Transverse colon (tissue), 4 donors: ENCODE results near the gene STARD3. TPM values are rescaled to one million over a fixed set of nuclear protein-coding genes. Genes with fewer than 3 reads are reported as not detected.

Experiments used
- DNase-seq: peaks from one replicate; pipeline ENCODE4 v3.0.0-alpha.2; 2019
- H3K27ac ChIP-seq, 4 donors: fragments of 200-600 bp; sonication (generic); 2 replicates each; pipeline ENCODE4 v1.5.1; 2016 to 2018; ENCODE audit warnings: inconsistent platforms in 4 of 4
- H3K27me3 ChIP-seq: fragments of 200-600 bp; sonication (generic); 2 replicates; pipeline ENCODE4 v1.5.1; 2017; ENCODE audit warnings: inconsistent platforms
- H3K36me3 ChIP-seq, 4 donors: fragments of 200-600 bp; sonication (generic); 2 replicates each; pipeline ENCODE4 v1.5.1; 2017 to 2019; ENCODE audit warnings: inconsistent platforms in 4 of 4
- H3K4me1 ChIP-seq, 4 donors: fragments of 200-600 bp; sonication (generic); 2 replicates each; pipeline ENCODE4 v1.5.1; 2017 to 2020; ENCODE audit warnings: inconsistent platforms in 4 of 4
- H3K4me3 ChIP-seq, 4 donors: fragments of 200-600 bp; sonication (generic); 1 replicate in 1 of 4; 2 replicates in 3 of 4; pipeline versions ENCODE4 v1.5.1 to v1.6.1; 2017 to 2019; ENCODE audit warnings: inconsistent platforms in 4 of 4
- H3K9me3 ChIP-seq, 2 donors: fragments of 200-600 bp; sonication (generic); 2 replicates each; pipeline ENCODE4 v1.5.1; 2017 to 2019; ENCODE audit warnings: inconsistent platforms in 2 of 2
- EP300 ChIP-seq: sonication (generic); formaldehyde crosslinking; IDR thresholded peaks from one replicate; pipeline ENCODE4 v1.6.1; 2017; ENCODE audit warnings: antibody characterized with exemption, low read depth
- POLR2A ChIP-seq: fragments of 450-650 bp; IDR thresholded peaks from one replicate; pipeline ENCODE4 v1.6.1; 2016; ENCODE audit warnings: antibody characterized with exemption, mild to moderate bottlenecking, moderate library complexity
- POLR2AphosphoS5 ChIP-seq, 3 donors: sonication (generic); formaldehyde crosslinking; IDR thresholded peaks; one replicate each; pipeline ENCODE4 v1.6.1; 2016; ENCODE audit warnings: antibody characterized with exemption in 3 of 3
- WGBS, 2 donors: methylation state at CpG; one replicate each; pipeline ENCODE4 v1.1.5; 2018; ENCODE audit warnings: low coverage in 1 of 2; 5-methylcytosine and 5-hydroxymethylcytosine counted together
- in situ Hi-C, 4 donors: fragments of 200-750 bp; cut with MboI; loops; one replicate each; pipeline versions ENCODE4 v1.15.0 to v1.15.1; 2017; ENCODE audit warnings: low sequenced_read_pairs in 3 of 4, low pct_ligation_motif_present in 1 of 4, low pct_unique_long_range_greater_than_20kb in 1 of 4
- intact Hi-C: fragments of 100-400 bp; cut with DNase I; formaldehyde crosslinking; loops from one replicate; pipeline ENCODE4 v1.15.1; 2023; ENCODE audit warnings: low total_unique reads
- total RNA-seq, 4 donors: library from RNA; depleted of rRNA; stranded (reverse); fragments of >200 nt; gene quantifications; one replicate each; pipeline ENCODE4 v1.1.0, GENCODE V29; 2016
- TF ChIP-seq, protein P1 (sequence below), 5 experiments: fragments of 200-600 bp in 3 of 5; fragments of 450-650 bp in 2 of 5; sonication (generic) in 3 of 5; IDR thresholded peaks; 1 replicate in 2 of 5; 2 replicates in 3 of 5; pipeline ENCODE4 v1.5.1; 2016 to 2017; ENCODE audit warnings: antibody characterized with exemption in 5 of 5, inconsistent platforms in 3 of 5, mild to moderate bottlenecking in 2 of 5, moderate library complexity in 1 of 5

Gene STARD3
- total RNA-seq, 4 donors from 2014 or later, result 63.5 to 193 (median 73.2) TPM

DNA sequence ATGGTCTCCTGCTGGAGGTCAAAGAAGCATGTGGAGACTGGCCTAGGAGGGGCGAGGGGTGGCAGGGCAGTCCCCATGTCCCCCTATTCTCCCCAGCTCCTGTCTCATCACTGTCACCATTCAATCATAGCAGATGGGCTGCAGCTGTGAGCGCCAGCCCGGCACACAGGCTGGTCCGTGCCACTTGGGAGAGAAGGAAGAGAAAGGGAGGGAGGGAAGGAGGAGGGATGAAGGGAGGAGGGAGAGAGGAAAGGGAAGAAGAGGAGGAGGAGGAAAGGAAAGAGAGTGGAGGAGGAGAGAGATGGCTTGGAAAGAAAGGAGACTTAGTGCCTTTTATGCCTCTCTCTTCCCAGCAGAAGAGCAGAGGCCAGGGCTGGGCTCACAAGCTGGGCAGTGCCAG is 41.6 kb upstream of the STARD3 start:
- Histone ChIP-seq H3K27me3 (peaks cover 91% of the 10 kb centered on the region), H3K36me3 (no peaks in the 10 kb centered on the region), H3K4me3 (no peak overlapping the region), H3K4me1 (peaks cover 3 to 15% (median 12%) of the 10 kb centered on the region in 4 donors), H3K9me3 (no peaks in the 10 kb centered on the region), H3K27ac (no peak overlapping the region)
- TF ChIP-seq, protein P1, sequence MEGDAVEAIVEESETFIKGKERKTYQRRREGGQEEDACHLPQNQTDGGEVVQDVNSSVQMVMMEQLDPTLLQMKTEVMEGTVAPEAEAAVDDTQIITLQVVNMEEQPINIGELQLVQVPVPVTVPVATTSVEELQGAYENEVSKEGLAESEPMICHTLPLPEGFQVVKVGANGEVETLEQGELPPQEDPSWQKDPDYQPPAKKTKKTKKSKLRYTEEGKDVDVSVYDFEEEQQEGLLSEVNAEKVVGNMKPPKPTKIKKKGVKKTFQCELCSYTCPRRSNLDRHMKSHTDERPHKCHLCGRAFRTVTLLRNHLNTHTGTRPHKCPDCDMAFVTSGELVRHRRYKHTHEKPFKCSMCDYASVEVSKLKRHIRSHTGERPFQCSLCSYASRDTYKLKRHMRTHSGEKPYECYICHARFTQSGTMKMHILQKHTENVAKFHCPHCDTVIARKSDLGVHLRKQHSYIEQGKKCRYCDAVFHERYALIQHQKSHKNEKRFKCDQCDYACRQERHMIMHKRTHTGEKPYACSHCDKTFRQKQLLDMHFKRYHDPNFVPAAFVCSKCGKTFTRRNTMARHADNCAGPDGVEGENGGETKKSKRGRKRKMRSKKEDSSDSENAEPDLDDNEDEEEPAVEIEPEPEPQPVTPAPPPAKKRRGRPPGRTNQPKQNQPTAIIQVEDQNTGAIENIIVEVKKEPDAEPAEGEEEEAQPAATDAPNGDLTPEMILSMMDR (IDR thresholded peaks at IDR 0.05), result no peak
- TF ChIP-seq EP300 (no peak), POLR2A (no peak), POLR2AphosphoS5 (IDR thresholded peaks at IDR 0.05) (no peak)
- in situ Hi-C loops, result no loop called here
- intact Hi-C loops, result loop anchor here (5.0 kb wide), 1 partner anchor 273 kb away; no protein-coding TSS in a partner anchor
- 20 to 40% methylated on average over 3 to 4 of the region's 4 CpGs for WGBS, 2 donors
- DNase-seq, result no peak

DNA sequence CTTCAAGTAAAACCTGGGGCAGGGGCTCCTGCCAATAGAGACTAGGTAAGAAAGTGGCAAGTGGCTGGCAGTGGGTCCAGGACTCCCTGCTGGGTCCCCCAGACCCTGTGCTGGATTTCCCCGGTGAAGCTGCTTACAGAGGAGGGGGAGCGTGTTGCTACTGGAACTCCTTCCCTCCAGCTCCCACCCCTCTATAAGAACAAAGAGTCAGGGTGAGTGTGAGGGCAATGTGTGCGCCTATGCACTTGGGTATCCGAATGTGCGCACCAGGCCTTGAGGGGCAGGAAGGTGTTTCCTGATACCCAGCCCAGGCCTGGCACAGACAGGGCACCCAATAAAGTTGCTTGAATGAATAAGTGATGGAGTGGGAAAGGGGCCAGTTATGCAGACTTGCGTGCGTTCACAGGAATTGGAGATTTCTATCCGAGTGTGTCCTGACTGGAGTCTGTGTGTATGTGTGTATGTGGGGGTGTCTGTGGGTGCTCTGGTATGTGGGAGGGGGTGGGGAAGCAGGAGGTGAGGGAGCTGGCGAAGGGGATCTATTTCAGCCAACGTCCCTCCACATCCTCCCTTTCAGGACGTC is 40.9 kb upstream of the STARD3 start:
- in situ Hi-C loops, result no loop called here
- peaks cover 98% of the 10 kb centered on the region for H3K27me3 ChIP-seq

DNA sequence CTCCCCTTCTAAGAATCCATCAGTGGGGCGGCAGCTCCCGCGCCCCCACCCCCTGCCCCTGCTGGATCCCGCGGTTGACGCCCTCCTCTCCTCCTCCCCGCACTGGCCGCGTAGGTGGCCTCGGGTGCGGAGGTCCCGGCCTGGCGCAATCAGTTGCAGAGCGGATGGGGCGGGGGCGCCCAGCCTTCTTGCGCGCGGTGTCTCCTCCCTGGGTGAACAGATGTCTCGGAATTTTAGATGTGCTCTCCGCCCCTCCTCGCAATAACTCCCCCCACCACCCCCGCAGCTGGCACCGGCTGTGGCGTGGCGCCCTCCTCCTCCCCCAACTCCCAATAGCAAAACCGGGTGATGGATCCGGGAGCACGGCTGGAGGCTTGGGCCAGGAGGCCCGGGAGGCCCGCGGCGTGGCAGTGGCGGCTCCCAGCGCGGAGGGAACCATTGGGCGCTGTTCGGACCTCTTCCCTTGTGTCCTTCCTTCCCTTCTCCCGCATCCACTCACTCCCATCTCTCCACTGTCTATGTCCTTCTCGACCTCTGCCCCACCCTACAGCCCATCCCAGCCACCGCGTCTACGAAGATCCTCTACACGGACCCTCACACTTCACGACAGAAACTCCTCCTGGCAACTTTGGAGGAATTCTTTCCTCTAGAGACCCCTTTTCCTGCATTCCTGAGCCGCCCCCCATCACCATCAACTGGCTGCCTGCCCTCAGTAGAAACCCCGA is 40.2 kb upstream of the STARD3 start:
- in situ Hi-C loops, result no loop called here
- Histone ChIP-seq H3K27me3 (peaks cover 100% of the 10 kb centered on the region), H3K27ac (no peak overlapping the region), H3K9me3 (no peaks in the 10 kb centered on the region), H3K4me3 (no peak overlapping the region), H3K4me1 (peaks cover 3 to 15% (median 12%) of the 10 kb centered on the region in 4 donors), H3K36me3 (no peaks in the 10 kb centered on the region)
- whole genome bisulfite sequencing, 2 donors, result 10% methylated on average over 45 of the region's 47 CpGs; no CpG with 5 or more reads in 1 of the 2 donors
- intact Hi-C loops, result loop anchor here (5.0 kb wide), 1 partner anchor 274 kb away; no protein-coding TSS in a partner anchor
- no peak for DNase-seq
- no peak for TF ChIP-seq POLR2A
- TF ChIP-seq EP300, result no peak
- TF ChIP-seq, protein P1 (IDR thresholded peaks at IDR 0.05), result no peak
- no peak for TF ChIP-seq POLR2AphosphoS5 (IDR thresholded peaks at IDR 0.05)

More for the DNA sequence above, 40.9 kb upstream of the STARD3 start:
- no peak for TF ChIP-seq POLR2A
- TF ChIP-seq EP300, result no peak
- intact Hi-C loops, result loop anchor here (5.0 kb wide), 1 partner anchor 274 kb away; no protein-coding TSS in a partner anchor
- Histone ChIP-seq H3K4me3 (no peak overlapping the region), H3K4me1 (peaks cover 3 to 15% (median 12%) of the 10 kb centered on the region in 4 donors), H3K9me3 (no peaks in the 10 kb centered on the region), H3K27ac (no peak overlapping the region), H3K36me3 (no peaks in the 10 kb centered on the region)
- 28% methylated on average over 11 of the region's 11 CpGs; no CpG with 5 or more reads in 1 of the 2 donors for WGBS, 2 donors
- DNase-seq, result no peak

DNA sequence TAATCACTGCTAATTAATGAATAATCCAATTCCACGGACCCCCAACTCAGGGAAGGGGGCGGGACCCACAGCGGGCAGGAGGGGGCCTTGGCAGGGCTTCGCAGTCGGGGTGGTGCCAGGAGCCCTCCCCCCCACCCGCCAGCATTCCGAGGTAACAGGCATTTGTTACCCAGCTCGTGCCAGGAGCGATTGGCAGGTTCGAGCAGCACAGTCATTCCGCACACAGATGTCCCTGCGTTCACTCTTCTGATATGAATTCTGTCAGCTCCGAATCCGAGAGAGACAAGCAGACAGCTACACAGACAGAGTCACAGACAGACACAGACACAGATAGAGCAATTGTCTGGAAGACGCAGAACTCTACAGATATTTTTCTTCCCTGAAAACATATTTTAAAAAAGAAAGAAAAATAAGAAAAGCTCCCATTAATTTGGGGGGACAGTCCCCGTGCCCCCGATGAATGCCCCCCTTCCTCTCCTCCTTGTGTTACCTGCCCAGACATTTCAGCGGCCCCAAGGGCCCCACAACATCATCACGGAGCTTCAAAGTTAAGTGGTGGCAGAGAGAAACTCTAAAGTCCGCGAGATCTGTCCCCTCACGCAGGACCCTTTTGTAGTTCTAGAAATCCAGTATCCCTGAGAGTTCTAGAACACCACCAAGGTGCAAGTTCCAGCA is 39.4 kb upstream of the STARD3 start:
- Histone ChIP-seq H3K4me3 (no peak overlapping the region), H3K27me3 (peaks cover 100% of the 10 kb centered on the region), H3K36me3 (no peaks in the 10 kb centered on the region), H3K27ac (no peak overlapping the region), H3K4me1 (peaks cover 3 to 15% (median 12%) of the 10 kb centered on the region in 4 donors), H3K9me3 (no peaks in the 10 kb centered on the region)
- TF ChIP-seq EP300, result no peak
- TF ChIP-seq, protein P1 (IDR thresholded peaks at IDR 0.05), result no peak
- TF ChIP-seq POLR2A, result no peak
- TF ChIP-seq POLR2AphosphoS5 (IDR thresholded peaks at IDR 0.05), result no peak
- in situ Hi-C loops, result no loop called here
- WGBS, 2 donors, result 14 to 23% methylated on average over 3 to 22 of the region's 22 CpGs
- intact Hi-C loops, result loop anchor here (5.0 kb wide), 1 partner anchor 275 kb away; no protein-coding TSS in a partner anchor
- DNase-seq, result no peak
